Germinal center (tissue), 1 donor: ENCODE measurements around the gene MRPS26.
"Not testable (repeated sequence)": the region's sequence is repeated elsewhere in the genome, so short reads cannot be mapped to it uniquely, and the experiment has no call there.

Experiments used
- DNase-seq: peaks from one replicate; pipeline ENCODE4 v3.0.0; 2012; ENCODE audit warnings: mixed read lengths, low spot score

MRPS26 gene

DNA sequence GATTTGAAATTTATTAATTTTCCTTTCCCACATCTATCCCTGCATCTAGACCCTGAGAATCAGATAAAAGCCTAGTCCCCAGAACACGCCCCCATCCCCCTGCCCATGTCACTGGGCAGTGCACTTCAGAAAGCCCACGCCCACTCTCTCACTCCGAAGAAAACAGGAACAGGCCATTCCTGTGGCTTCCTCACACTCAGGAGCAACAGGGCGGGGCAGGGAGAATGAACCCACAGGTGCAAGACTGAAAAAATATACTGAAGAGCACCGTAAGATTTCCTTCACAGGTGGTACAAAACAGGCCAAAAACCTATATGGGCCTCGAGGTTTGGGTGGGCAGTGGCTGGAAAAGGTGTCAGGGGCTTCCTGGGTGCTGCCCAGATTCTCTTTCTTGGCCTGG lies 29.0 kb downstream of the MRPS26 start:
- DNase-seq = no peak

DNA sequence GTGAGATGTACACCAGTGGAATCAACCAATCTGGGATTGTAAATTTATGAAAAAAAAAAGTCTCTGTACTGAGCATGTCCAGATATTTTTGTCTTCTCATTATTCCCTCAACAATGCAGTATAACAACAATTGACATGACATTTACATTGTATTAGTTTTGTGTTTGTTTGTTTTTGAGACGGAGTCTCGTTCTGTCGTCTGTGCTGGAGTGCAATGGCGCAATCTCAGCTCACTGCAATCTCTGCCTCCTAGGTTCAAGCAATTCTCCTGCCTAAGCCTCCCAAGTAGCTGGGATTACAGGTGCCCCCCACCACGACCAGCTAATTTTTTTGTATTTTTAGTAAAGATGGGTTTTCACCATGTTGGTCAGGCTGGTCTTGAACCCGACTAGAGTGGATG lies 29.5 kb downstream of the MRPS26 start:
- not testable (repeated sequence) for DNase-seq

DNA sequence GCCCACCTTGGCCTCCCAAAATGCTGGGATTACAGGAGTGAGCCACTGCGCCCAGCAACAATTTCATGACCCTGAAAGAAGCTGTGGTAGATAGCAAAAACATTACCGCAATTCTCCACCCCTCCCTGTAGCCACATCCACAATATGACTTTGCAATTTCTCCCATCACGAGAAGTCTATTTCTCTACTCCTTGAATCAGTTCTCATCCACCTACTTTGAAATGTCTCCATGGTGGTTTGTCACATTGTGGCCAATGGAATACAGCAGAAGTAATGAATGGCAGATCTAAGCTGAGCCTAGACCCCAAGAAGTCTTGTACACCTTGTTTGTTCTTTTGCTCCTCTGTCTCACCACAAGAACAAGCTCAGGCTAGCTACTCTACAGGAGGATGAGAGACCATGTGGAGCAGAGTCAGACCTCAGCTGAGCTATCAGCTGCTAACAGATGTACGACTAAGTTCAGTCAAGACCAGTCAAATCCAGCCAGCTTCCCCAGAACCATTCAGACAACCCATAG lies 31.8 kb downstream of the MRPS26 start:
- no peak for DNase-seq

DNA sequence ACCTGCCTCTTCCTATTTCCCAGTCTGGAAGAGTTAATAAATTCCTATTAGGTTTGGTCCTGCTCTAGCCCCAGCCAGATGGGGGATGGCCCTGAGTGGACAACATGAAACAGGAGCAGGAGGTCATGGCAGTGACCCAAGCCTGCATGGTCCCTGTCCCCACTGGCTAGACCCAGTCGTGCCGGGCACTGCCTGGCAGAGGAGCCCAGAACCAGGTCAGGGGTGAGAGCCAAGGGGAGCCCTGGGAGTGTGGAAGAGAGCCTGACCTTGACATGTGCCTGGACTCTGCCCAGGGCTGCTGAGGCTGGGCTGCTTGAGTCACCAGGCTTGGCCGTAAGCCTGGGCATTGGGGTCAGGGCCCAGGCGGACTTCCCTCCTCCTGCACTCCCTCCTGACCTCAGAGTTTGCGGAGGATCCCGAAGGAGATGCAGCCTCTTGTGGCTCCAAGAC lies 35.1 kb downstream of the MRPS26 start:
- DNase-seq = no peak

DNA sequence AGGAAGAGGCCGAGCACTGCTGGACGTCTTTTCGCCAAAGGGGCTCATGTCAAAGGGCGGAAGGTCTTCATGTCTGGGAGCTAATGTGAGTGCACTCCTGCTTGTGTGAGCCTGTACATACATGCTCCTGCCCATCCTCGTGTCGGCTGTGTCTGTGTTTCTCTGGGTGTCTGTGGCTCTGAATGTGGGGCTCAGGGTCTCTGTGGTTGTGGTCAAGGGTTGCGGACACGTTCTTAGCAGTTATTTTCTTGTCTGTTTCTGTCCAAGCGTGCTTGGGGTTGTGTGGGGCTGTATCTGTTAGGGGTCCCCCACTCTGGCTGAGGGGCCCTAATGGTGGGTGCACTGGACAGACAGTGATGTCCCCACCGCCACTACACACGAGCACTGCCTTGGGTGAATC lies 35.8 kb downstream of the MRPS26 start:
- DNase-seq = no peak

DNA sequence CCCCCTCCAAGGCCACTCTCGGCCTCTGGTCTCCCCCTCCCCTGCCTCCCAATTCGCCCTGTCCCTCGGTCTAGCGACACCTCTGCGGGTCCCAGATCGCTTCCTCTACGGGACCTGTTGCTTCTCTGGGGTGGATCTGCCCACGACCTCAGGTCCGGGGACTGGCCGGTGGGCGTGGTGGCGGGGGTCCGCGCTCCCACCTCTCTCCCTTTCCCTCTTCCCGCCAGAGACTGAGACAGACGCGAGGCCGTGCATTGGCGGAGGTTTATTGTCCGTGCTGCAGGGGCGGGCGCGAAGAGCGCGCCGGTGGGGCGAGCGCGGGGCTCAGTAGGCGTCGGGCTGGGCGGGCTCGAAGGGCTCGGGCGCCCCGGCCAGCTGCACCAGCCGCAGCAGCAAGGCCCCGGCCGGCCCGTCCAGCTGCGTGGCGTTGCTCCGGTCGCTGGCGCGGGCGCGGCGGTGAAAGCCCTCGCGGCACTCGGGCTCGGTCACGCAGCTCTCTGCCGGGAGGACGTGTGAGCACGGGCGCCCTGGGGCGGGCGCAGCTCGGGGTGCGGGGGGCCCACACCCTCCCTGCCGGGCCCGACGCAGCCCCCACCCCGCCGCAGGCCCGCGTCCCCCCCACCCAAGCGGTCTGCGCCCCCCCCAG lies 36.6 kb downstream of the MRPS26 start:
- no peak for DNase-seq

DNA sequence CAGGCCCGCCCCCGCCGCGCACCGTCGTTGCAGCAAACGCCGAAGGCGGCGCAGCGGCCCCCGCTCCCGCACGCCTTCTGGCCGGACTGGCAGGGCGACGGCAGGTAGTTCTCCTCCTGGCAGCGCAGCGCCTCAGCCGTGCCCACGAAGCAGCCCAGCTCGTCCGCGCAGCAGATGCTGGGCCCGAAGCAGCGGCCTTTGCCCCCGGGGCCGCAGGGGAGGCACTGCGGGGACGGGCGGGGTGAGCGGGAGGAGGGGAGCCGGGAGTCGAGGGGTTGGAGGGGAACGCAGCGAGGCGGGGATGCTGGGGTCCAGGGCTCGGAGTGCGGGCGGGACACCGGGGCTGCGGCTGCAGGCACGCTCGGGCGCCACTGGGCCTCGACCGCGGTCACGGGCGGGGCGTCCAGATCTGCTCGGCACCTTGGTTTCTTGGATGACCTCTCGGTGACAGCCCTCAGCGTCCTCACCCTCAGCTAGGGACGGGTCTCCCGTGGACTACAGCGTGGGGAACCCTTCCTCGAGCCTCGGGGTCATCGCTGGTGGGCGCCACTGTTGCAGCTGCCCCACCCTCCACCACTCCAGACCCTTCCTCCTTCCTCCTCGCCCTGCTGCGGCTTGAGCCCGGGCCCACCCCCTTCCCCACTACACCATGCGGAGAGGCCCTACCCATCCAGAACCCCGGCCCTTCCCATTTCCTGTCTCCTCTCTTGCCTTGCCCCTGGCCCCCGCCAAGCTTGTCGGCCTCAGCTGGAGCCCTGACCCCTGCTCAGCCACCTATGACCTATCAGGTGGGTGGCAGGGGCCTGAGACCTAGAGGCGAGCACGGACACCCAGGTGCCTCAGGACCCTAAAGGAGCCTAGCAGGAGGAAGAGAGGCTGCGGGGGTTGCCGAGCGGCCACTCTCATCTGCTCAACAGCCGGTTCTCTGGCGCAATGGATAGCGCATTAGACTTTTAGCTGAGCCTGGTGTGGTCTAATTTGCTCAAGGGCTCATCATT lies 37.4 kb downstream of the MRPS26 start:
- no peak for DNase-seq

DNA sequence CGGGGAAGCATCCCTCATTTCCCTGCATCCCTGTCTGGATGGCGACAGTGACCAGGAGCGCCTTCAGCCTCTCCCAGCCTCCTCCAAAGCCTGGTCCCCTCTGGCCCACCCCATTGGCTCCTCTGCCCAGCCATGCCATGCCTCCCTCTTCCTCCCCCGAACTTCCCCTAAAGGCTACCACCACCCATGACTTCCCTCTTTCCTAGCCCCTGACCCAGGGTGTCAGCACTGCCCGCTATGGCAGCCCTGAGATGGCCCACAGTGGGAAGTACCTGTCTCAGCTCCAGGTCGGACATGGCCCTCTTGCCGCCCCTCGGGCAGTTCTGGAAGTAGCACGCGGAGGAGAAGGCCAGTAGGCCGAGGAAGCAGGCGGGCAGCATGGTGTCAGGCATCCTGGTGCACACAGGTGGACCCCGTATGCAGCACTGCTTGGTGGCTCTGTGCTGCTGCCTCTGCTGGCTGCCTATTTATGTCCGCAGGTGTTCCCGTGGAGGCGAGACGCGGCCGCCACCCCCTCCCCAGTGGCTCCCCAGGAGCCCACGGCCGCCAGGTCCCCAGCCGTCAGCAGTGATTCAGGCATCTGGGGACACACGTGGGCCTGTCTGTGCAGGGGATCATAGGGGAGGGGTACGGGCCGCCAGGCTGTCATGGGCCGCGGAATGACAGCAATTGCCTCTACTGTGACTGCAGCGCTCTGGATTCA lies 38.6 kb downstream of the MRPS26 start, which contains the start of gene AVP:
AVP (minus strand) TSS at position 442 of the 703 bp plus-strand sequence; CDS start at position 392, 50 bp downstream.
- DNase-seq = no peak

DNA sequence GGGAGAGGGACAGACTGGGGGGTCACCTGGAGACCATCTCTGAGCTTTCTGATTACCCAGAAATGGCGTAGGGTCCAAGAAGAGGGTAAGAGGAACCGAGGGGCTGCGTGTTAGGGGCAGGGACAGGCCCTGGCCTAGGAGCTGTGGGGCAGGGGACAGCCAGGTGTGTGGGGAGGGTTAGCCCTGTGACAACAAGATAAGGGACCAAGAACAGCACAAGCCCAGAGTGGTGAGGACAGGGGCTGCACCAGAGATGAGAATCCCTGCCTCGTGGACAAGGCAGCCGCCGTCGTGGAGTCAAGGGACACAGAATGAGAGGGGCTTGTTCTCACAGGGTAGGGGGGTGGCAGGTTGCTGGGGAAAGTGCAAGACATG lies 39.1 kb downstream of the MRPS26 start:
- no peak for DNase-seq

DNA sequence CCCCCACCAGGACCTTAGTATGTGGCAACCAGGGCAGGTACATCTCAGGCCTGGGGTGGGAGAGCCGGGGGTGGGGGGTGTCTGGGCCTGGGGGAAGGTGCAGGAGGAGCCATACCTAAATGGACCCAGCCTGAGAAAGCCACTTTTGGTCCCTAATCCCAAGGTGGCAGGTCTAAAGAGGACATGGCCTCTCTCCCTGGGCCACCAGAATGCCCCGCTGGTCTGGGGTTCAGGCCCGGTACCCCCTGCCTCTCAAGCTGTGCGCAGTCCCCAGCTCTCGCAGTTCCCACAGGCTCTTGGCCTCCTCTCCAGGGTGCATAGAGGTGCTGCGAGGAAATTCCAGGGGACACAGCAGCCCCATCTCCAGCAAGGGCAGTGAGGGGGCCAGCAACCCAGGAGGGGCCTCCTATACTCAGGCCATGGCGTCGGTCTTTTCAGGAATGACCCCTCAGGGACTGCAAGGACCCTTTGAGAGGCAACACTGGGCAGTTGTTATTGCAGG lies 39.8 kb downstream of the MRPS26 start:
- DNase-seq = no peak

DNA sequence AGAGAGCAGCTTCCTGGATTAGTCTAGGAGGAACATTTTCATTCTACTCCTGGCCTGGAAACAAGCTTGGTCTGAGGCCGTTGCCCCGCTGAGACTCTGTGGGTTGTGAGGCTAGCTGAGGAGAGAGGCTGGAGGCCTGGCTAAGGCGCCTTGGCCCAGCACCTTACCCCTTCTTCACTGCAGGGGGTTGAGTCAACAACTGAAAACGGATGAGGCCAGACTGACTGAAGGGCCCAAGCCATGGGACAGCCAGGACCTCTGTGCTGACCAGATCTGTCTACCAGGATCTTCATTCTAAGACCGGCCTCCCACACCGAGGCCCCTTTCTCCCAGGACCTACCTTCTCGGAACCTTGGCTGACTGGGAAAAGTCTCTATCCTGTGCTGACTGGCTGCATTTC lies 42.2 kb downstream of the MRPS26 start:
- no peak for DNase-seq

DNA sequence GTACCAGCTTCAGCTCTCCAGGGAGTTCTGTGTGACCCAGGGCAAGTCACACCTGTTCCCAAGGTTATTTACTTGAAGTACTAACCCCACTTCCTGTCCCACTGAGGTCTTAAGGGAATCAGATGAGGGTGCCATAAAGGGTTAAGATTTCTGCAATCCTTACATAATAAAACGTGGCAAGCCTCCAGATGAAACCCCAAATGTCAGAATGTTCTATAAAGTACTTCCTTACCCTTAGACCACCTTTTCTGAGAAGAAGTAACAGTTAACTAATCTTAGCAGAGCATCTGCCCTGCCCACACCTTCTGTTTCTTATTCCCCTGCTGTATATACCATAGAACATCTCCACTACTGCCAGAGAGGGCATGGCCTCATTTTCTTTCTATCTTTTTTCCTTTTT lies 44.7 kb downstream of the MRPS26 start:
- no peak for DNase-seq

DNA sequence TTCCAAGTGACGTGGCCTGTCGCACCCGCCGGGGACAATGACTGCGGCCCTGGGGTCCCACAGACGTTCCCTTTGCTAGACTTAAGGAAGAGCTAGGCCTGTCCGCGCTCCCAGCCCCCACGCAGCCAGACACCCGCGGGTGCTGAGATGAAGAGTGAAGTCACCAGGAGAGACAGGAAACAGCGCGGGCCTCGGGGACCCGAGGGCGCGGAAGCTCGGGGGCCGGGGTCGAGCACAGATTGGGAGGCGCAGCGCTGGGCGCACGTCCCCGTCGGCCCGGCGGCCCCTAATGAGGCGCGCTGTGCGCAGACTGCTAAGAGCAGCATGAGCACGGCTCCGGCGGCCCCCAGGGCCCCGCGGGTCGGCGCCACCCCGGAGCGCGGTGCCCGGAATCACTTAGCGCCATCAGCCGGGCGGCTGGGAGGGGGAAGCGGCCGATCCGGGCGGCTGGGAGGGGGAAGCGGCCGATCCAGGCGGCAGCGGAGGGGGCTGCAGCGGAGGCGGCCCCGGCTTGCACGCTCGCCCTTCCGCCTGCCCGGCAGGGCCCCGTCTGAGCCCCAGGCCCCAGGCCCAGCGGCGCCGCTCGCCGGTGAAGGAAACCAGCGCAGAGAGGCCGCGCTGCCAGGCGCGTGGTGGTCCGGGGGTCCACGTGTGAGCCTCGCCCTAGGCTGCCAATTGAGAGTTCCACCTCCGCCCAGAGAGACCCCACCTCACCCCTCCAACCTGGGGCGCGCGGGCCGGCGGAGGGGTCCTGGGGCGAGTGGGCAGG lies 46.9 kb downstream of the MRPS26 start:
- peak; percentile 59 for DNase-seq

DNA sequence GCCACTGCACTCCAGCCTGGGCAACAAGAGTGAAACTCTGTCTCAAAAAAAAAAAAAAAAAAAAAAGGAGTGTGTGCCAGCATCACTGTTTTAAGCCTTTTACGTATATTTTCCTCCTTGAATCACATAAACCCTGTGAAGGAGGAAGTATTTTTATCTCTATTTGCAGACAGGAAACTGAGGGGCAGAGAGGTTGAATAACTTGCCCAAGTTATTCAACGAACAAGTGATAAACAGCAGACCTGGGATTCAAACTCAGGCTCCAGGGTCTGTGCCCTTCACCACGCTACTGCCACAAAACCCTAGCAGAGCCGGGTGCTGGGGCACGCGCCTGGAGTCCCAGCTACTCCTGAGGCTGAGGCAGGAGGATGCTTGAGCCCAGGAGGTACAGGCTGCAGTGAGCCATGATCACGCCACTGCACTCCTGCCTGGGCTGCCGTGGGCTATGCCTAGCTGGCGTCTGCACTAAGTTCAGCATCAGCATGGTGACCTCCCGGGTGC lies 48.1 kb downstream of the MRPS26 start:
- no peak for DNase-seq

DNA sequence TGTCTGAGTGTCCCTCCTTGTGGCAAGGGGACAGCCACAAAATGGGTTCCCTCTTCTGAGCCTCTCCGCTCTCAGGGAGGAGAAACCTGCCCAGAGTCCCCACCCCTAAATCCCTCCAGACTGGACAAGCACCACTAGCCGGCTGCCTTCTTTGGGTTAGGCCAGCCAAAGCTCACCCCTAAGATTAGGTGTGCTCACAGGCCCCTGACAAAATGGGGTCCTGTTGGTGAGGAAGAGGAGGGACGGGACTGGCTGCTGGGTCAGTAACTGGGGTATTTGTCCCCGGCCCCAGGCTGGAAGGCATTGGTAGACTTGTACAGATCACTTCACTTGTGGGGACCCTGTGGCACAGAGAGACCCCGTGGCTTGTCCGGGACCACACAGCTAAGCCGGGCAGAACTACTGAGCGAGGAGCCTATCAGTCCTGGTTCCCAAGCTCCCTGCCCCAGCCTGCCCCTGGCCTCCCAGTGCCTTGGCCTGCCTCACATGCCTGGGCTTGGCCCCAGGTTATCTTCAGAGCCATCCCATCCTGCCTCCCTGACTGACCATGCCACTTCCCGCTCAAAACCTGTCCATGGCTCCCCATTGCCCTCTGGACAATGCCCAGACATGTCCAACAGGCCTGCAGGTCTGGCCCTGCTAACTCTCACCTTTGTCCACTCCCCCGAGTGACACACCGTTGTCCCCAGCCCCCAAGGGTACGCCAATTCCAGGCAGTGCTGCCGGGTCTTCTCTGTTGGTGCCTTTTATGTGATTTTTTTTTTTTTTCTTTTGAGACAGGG lies 49.2 kb downstream of the MRPS26 start:
- DNase-seq = no peak
